ENCODE measurements around the gene NAV2.

Gene NAV2

DNA sequence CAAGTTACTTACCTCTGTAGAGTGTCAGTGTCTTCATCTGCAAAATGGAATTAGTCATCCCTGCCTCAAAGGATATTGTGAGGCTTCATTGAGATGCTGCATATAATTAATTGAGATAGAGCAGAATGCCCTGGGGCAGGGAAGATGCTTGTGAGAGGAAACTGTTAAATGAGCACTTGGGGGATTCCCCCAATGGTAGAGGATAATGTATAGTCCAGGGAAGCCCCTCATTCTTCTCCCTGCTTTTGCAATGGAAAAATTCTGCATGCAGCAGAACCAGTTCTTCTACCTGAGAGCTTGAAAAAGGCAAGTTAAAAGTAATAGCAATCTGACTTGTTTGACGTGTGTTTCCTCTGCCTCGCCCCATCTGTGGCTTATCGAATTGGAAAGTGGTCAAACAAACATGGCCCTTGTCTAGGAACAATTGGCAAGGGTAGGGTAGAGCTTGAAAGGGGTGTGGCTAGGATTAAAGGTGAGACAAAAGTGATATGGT is 90.9 kb downstream of the NAV2 start:
- in situ Hi-C loops (cut with MboI; ENCODE audit: low sequenced_read_pairs) = no loop called here

DNA sequence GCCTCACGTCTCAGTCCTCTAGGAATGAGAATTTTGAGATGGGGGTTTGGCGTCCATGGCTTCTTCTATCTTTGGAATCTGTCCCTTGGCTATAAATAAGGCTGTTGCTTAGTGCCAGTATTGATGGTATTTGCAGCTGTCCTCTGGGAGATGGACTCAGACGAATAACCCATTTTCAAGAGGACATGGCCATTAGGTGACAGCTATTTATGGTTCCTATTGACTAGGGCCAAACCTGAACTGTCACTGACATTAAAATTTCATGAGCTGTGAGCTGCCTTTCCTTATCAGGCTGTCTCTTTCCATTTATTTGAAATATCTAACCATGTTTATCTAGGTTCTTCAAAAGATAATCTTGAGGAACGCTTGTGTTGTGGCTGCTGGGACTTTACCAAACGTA is 92.7 kb downstream of the NAV2 start:
- in situ Hi-C loops (cut with MboI; ENCODE audit: low sequenced_read_pairs) = no loop called here

DNA sequence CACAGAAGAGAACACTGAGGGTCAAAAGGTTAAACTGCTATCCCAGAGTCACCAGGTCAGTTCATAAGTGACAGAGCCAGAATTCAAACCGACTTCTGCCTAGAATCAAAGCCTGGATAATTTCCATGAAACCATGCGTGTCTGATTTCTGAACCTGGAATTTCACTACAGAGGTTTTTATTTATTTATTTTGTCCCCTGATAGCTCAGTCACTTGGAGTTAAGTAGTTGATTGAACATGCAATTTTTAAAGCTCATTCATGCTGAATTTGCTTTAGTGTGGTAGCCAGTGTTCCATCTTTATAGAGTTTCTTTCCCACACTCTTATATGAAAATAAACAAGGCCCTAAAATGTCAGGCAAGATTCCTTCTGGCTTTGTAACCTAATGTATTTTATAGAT is 93.2 kb downstream of the NAV2 start:
- in situ Hi-C loops (cut with MboI; ENCODE audit: low sequenced_read_pairs) = no loop called here

DNA sequence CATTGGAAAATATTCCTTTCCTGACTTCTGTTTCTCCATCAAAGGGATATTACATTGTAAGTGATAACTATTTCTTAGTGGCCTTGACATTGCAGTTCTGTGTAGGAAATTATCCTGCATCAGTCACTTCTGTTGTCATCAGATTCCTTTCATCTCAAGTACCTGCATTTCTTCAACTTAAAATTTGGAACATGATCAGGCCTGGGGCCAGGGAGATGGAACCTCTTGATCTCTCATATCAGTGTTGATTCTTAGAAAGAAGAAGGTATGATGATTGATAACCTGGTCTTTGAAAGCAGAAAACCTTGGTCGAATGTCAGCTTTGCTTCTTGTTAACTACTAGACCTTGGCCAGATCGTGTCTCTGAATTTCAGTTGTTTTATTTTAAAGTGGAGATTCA is 93.6 kb downstream of the NAV2 start:
- in situ Hi-C loops (cut with MboI; ENCODE audit: low sequenced_read_pairs) = no loop called here

DNA sequence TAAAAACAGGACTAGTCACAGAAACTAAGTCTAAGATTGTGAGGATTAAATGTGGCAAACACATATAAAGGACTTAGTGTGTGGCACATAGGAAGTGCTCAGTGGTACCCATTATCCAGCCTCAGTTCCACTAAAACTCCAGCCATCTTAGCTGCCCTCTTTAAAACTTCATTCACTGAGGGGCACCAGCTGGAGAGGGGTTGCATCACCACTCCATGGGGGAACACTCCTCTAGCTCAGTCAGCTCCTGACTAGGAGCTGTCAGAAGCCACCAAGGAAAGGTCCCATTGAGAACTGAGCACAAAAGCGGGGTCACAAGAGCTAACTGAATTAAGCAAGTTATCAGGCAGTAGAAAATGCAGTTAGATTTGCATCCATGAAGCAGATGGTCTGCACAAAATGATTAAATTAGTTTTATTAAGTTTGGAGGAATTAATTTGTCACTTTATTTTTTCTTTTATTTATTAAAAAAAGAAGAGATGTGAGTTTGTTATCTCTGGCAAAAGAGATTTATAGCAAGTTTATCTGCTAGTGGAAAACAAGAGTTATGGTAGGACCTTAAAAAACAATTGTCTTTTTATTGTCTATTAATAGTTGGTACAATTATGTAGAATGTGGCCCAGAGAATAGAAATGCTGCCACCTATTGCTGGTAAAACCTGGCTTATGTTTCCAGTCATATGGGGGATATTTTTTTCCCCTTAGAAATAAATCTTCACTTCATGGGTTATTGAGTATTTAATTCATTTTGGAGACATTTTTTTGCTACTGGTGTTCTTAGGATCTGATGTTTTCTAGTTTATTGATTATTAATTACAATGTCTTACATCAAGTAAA is 95.7 kb downstream of the NAV2 start:
- in situ Hi-C loops (cut with MboI; ENCODE audit: low sequenced_read_pairs) = no loop called here

DNA sequence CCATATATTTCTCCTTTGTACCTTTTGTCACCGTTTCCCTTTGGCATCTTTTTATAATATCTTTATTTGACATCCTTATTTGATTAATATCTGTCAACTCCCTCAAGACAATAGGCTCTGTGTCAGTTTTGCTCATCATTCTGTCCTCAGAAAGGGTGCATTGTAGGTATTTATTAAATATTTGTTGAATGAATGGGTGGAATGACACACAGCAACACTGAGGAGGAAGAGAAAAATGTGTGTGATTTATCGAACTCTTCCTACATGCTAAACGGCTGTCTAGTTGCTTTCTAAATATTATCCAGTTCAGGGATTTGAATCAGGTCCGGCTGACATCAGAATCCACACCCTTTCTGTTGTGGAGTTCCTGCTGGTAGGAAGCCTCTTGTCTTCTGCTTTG is 98.2 kb downstream of the NAV2 start:
- in situ Hi-C loops (cut with MboI; ENCODE audit: low sequenced_read_pairs) = no loop called here

DNA sequence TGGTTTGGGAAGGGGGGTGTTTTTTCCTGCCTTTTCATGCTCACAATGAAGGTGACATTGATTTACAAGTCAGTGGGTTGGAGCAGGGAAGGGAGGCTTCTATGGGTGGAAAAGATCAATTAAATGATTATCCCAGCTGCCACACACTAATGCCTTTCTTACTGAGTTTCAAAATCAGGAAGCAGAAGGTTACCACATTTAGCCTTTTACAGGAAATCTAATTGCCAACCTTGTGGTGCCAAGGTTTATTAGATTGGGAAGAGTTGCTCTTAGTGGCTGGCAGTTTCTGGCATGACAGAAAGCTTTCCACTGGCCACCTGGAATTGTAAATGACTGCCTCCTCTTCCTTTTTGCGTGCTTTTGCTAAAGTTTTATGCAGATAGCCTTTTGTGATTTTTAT is 98.7 kb downstream of the NAV2 start:
- in situ Hi-C loops (cut with MboI; ENCODE audit: low sequenced_read_pairs) = no loop called here

DNA sequence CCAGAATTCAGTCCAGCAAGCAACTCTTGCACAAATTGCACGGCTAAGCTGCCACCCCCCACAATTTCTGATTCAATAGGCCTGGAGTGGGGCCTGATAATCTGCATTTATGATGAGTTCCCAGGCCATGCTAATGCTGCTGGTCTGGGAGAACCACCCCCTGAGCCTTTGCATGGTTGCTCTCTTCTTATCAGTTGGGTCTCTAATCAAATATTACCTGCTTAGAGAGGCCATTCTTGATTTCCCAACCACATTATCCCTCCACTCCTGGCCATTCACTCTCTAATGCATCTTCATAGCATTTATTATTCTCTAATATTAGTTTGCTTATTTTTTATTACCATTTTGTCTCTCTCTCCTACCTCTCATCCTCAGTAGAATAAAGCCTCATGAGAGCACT is 99.5 kb downstream of the NAV2 start:
- in situ Hi-C loops (cut with MboI; ENCODE audit: low sequenced_read_pairs) = no loop called here

DNA sequence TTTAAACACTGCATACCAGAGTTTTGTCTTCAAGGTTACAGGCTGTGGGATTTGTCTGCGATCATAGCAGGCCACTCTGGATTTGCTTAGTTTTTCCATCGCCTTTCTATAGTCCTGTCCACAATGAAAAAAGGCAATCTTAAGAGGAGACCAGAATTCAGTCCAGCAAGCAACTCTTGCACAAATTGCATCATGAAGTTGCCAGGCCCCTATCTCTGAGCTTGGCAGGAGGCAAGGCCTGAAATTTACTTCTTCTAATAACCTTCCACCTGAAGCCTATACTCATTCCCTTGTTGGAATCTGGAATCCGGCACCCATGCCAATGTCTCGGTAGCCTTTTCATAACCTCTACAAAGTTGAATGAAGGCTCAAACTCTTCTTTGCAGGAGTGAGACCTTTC is 100.1 kb downstream of the NAV2 start:
- in situ Hi-C loops (cut with MboI; ENCODE audit: low sequenced_read_pairs) = no loop called here

DNA sequence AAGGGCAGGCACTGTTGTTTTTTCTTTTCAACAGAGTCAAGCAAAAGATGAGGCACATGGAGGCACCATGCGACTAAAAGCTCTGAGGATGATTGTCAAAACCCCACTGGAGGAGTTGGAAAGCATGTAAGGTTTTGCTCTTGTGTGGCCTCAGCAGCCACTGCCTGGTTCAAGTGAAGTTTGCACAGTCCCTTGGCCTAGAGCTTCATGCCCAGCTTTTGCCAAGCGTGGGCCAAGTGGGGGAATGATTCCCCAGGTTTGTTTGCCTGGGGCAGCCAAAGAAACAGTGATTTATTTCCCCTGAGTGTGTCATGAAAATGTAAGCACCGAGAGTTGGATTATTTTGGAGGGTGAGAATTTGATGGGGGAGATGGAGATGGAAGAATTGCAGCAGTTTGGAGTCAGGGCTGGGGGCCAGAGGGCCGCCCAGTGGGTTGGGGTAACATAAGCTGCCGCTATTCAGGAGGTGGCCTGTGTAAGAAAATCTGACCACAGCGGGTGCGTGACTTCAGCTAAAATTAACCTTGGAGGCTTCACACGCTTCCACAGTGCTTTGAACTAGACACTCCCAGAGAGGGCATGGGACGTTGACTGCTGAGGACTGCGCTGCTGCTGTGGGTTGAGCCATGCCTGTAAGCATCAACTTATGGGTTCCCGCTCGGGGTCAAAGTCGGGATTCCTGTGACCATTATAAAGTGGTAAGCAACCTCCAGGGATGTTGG is 100.7 kb downstream of the NAV2 start:
- in situ Hi-C loops (cut with MboI; ENCODE audit: low sequenced_read_pairs) = no loop called here

DNA sequence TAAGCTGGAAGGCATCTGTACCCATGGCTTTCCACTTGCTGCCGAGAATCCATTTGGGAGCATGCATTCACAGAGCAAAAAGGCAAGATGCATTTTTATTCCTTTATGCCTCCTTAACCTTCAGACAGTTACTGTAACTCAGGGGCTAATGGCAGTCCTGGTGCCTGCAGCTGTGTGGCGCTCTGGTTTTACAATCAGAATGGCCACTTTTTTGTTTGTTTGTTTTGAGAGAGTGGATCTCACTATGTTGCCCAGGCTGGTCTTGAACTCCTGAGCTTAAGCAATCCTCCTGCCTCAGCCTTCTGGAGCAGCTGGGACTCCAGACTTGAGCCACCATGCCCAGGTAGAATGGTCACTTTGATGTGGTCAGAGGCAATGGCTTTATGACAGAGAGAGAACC is 101.8 kb downstream of the NAV2 start:
- in situ Hi-C loops (cut with MboI; ENCODE audit: low sequenced_read_pairs) = no loop called here

DNA sequence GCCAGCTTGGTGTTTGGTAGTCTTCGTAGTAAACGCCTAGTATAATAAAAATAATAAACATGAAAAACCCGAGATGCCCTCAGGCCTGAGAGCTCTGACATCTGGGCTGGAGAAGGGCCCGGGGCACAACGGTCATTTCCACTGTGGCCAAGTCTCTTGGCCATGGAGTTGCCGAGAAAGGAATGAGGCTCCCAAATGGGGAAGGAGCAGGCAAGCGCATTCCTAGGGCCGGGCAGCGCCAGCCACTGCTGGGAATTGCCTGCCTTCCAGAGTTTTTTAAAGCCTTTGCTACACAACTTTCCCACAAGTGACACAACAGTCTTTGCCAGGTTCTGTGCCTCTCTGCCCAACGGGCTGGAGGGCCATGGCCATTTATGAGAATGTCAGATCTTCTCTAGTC is 103.4 kb downstream of the NAV2 start:
- in situ Hi-C loops (cut with MboI; ENCODE audit: low sequenced_read_pairs) = no loop called here

DNA sequence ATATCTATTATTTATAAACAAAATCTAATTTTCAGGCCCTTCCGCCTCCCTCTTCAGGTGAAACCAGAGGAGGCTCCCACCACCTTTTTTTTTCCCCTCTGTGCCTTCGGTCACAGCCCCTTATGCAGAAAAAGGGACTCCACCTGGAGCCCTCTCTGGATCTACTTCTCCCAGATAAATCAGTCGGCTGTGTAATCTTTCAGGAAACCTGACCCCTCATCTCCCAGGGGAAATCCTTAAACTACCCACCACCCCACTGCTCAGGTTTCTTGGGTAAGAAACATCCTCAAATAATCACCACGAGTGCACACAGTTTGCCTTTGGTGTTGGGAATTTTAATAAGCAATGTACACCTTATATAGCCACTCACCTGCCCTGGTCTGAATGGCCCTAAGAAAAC is 104.2 kb downstream of the NAV2 start:
- in situ Hi-C loops (cut with MboI; ENCODE audit: low sequenced_read_pairs) = no loop called here

DNA sequence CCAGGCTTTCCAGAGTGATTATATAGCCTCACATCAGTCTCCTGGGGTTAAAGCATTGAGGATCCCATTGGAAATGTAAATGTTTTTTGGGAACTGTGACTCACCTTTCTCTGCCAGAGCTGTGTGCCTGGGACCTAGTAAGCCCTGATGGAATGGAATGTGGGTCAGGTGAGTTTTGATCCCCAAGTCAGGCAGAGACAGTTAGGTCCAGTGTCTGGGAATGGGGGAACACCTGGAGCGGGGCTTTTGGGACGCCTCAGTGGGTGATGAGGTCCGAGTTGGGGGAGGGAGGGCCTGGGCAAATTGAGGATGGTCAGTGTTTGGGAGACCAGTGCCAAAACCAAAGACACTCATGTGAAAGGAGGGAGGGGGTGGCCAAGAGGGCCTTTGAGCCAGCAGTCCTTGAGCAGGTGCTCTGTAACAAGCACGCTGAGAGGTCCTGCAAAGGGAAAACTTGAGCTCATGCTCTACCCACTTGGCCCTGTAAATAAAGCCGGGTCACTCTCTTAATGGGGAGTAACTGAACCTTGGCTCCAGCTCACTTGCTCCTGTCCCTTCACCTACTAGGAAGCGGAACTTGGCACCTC is 104.7 kb downstream of the NAV2 start:
- in situ Hi-C loops (cut with MboI; ENCODE audit: low sequenced_read_pairs) = no loop called here

DNA sequence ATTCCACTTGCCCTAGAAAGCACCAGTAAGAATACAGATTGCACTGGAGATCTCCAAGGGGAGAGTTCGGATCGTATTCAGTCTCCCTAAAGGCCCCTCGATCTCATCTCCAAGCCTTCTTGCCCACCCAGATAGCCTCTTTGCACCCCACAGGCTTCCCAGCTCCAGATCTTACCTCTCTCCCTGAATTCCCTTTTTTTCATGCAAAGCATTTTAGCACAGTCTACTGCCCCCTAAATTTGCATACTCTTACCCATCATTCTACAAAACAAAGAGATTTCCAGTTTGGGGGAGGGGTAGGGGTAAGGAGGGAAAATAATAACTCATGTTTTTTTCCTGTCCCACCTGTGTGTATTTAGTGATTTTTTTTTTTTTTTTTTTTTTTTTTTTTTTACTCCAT is 105.2 kb downstream of the NAV2 start:
- in situ Hi-C loops (cut with MboI; ENCODE audit: low sequenced_read_pairs) = no loop called here

DNA sequence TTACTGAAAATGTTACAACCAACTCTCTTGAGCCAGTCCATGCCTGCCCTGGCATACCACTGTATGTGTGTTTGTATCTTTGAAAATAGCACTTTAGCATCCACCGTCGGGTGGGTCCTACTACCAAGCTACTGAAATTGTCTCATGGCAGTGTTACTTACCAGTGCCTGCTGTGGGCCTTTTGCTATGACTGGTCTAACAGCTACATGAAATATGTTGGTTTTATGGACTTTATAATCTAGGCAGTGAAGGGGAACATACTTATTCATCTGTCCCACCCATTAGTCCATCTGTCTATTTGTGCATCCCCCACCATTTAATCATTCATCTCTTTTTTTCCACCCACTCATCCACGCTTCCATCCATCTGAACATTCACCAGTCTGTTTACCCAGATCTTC is 106.0 kb downstream of the NAV2 start:
- in situ Hi-C loops (cut with MboI; ENCODE audit: low sequenced_read_pairs) = no loop called here

DNA sequence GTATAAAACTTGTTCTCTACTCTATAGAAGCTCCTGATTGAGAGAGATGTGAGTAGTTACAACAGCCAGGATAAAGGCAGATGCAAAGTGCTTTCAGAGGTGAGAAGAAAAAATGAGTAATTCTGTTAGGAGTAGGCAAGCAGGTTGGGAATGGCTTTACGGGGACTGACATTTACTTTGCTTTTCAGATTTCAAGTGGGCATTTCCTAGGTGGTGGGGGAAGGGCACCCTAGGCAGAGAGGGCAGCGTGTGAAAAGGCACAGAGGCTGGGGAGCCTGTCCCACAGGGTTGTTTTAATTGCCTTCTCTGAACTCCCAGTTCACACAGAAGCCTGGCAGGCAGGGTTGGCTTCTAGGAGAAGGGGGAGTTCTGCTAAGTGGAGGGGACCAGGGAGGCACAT is 106.5 kb downstream of the NAV2 start:
- in situ Hi-C loops (cut with MboI; ENCODE audit: low sequenced_read_pairs) = no loop called here

DNA sequence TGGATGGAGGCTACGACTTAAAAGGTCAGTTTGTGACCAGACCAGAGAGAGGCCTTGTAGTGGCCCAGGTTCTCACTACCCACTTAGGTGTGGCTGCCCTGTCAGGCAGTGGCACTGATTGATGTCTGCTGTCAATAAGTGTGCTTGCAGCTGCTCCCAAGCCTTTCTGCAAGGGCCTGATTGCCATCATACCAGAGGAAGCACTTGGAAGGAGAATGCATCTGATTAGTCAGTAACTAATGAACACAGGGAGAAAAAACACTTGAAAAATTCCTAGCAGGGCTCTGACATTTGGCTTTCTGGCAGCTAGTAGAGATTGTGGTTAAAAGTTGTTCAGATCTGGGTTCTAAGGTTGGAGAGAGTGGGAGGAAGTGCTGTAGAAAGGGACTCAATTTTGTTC is 107.5 kb downstream of the NAV2 start:
- in situ Hi-C loops (cut with MboI; ENCODE audit: low sequenced_read_pairs) = no loop called here

DNA sequence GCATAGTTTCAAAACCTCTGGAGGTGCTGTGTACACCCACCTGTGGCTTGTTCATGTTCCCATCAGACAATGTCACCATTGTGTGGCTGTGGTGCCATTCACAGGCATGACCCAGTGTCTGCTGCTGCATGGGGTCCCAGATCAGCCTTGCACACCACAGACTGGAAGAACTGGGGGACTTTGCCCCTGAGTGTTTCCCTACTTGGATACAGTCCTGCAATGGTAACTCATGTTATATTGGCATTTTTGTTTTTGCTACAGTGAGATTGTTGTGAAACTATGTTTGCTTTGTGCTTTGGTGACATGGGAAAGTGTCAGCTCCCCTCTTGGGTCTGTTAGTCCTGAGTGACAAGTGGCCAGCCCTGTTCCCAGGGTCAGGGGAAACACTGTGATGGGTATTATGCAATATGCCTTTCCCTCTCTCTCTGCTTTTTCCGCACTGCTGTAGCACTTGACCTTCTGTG is 108.8 kb downstream of the NAV2 start:
- in situ Hi-C loops (cut with MboI; ENCODE audit: low sequenced_read_pairs) = no loop called here

DNA sequence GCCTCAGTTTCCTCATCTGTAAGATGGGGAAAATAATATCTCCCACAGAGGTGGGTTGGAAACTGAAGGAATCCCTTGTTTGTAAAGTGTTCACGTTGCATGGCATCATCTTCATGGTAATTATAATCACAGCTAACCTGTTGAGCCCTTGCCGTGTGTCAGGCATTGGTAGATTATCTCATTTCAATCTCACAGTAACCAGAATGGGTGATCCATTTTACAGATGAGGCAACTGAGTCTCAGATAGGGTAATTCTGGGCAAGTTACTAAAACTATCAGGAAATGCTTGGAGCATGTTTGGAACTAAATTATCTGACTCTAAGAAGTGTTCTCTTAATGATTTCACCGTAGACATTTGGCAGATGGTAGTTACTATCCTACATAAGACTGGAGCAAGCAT is 109.4 kb downstream of the NAV2 start:
- in situ Hi-C loops (cut with MboI; ENCODE audit: low sequenced_read_pairs) = no loop called here

DNA sequence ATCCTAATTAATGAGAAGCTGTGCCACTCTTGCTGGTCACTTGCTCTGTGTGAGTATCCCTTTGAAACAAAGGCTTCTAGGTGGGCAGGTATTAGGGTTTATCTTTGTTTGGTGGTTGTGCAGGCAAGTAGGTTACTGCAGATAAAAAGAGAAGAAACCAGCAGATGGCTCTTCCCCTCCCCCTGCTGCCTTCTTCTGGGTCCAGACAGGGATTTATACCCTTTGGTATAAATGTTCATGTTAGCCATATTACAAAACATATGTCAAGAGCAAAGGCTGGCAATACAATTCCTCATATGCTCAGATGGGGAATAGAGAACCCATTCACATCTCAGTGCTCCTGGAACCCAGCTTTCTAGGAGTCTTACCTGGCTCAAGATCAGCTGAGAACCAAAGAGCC is 109.9 kb downstream of the NAV2 start:
- in situ Hi-C loops (cut with MboI; ENCODE audit: low sequenced_read_pairs) = no loop called here

DNA sequence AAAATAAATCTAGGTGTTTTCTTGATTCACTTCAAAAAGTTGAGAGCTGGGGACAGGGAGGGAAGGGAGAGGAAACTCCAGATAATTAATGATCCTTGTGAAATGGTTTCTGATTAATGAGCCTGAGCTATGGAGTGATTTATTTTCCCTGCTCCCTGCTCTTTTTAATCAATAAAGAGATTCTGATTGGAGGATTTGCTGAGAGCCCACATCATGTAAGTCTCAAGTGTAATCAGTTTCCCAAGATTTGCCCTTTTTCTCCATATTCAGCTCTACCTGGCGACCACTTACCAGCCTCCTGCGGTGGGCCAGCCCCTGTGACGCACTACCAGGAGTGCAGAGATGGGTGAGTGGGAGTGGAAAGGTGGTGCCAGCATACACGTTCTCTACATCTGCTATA is 114.0 kb downstream of the NAV2 start:
- in situ Hi-C loops (cut with MboI; ENCODE audit: low sequenced_read_pairs) = no loop called here
